HG02588 (cell line): Measurements from ENCODE around the gene CD36.

Source experiments
- ATAC-seq: cut with Tn5 transposase; IDR thresholded peaks from one replicate; pipeline ENCODE4 v1.9.1; 2021; ENCODE audit warnings: mild to moderate bottlenecking, moderate library complexity; ENCODE audit not compliant: unreplicated experiment

The CD36 gene

GRCh38 chr7:80686576-80686975, 48.1 kb downstream of the CD36 start:
- no peak for ATAC-seq

GRCh38 chr7:80699045-80699638, 60.7 kb downstream of the CD36 start:
- no peak for ATAC-seq

GRCh38 chr7:80699721-80700256, 61.3 kb downstream of the CD36 start:
- no peak for ATAC-seq

GRCh38 chr7:80703272-80703671, 64.8 kb downstream of the CD36 start:
- no peak for ATAC-seq

GRCh38 chr7:80705130-80705781, 66.8 kb downstream of the CD36 start:
- no peak for ATAC-seq

- no peak for ATAC-seq
These were observed 68.9 kb downstream of the CD36 start for GRCh38 chr7:80707318-80707717.

GRCh38 chr7:80708123-80708522, 69.7 kb downstream of the CD36 start:
- no peak for ATAC-seq

GRCh38 chr7:80711531-80711930, 73.1 kb downstream of the CD36 start:
- no peak for ATAC-seq

GRCh38 chr7:80719261-80719660, 80.8 kb downstream of the CD36 start:
- ATAC-seq = no peak

GRCh38 chr7:80720146-80720545, 81.7 kb downstream of the CD36 start:
- no peak for ATAC-seq

GRCh38 chr7:80721883-80722615, 83.6 kb downstream of the CD36 start:
- no peak for ATAC-seq

GRCh38 chr7:80722616-80723195, 84.3 kb downstream of the CD36 start:
- no peak for ATAC-seq

- no peak for ATAC-seq
These were observed 85.9 kb downstream of the CD36 start for GRCh38 chr7:80724249-80724871.

- no peak for ATAC-seq
These were observed 86.8 kb downstream of the CD36 start for GRCh38 chr7:80725181-80725611.
